TTC549 (cell line): ENCODE results near the gene ANAPC5.
"Not testable (repeated sequence)": the region's sequence is repeated elsewhere in the genome, so short reads cannot be mapped to it uniquely, and the experiment has no call there.

ENCODE experiments used
- FAIRE-seq: peaks from 2 replicates; lab custom pipeline; 2012; peaks lifted over from hg19 to GRCh38; lab: Jason Lieb, UNC

The ANAPC5 gene

GRCh38 chr12:121365416-121366062, 13.3 kb upstream of the ANAPC5 start:
- no peak for FAIRE-seq

GRCh38 chr12:121364683-121365121, 12.5 kb upstream of the ANAPC5 start:
- FAIRE-seq, result no peak

DNA sequence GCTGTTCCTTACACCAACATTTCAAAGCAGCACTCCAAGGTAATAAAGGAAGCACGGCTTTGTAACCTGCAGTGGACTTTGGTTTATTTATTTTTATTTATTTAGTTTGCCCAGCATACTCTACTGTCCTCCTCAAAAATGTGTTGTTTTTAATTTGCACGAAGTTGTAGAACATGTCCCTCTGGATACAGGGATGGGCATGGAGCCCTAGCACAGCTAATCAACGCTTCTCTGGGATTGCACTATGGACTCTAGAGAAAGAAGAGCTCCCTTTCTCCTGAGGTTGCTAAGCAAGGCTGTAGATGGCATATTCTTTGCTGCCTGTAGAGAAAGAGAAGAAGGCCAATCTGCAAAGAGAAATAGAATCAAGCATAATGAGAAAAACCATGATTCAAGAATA, 5.9 kb upstream of the ANAPC5 start:
- no peak for FAIRE-seq

- no peak for FAIRE-seq
Observed at GRCh38 chr12:121357331-121357730, 5.1 kb upstream of the ANAPC5 start.

DNA sequence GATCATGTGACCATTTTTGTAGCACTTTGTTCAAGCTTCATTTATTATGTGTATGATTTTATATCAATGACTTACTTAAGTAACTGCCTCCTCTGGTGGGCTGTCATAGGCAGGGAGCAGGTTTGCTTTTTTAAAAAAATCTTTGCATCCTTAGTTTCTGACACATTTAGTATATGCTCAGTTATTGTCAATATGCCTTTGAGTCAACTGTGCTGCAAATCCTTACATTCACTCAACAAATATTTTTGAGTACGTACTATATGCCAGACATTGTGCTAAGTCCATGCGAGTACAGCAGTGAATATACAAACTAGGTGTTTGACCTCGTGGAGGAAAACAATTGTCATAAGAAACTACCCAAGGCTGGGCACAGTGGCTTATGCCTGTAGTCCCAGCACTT, 4.4 kb upstream of the ANAPC5 start:
- no peak for FAIRE-seq

- FAIRE-seq, result no peak
Observed at GRCh38 chr12:121355818-121356217, 3.6 kb upstream of the ANAPC5 start.

DNA sequence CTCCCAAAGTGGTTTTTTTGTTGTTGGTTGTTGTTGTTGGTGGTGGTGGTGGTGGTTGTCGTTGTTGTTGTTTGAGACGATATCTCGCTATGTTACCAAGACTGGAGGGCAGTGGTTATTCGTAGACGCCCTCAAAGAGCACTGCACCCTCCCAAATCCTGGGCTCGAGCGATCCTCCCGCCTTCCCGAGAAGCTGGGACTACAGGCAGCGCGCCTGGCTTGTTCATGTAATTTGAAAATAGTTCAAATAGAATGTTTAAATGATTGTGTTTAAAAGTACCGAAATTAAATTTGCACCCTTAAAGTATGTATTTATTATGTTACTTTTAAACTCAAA, 439 bp upstream of the ANAPC5 start:
- FAIRE-seq, result no peak

DNA sequence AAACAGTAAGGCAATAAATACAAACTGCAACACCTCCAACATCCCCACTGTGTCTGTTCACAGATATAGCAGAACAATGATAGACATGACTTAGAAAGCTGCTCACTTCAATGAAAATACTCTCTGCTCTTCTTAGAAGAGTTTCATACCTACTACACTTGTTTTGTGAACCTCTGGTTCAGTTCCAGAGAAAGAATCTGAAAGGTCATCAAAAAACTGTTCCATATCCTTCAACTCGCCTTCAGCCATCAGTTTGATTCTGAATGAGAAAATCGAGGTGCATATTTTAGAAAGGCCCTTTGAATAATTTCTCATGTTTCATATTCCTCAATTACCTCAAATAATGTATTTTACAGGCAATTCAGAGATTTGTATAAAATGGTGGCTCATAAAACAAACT, 5.5 kb downstream of the ANAPC5 start:
- FAIRE-seq, result no peak

GRCh38 chr12:121345151-121345815, 6.9 kb downstream of the ANAPC5 start:
- no peak for FAIRE-seq

DNA sequence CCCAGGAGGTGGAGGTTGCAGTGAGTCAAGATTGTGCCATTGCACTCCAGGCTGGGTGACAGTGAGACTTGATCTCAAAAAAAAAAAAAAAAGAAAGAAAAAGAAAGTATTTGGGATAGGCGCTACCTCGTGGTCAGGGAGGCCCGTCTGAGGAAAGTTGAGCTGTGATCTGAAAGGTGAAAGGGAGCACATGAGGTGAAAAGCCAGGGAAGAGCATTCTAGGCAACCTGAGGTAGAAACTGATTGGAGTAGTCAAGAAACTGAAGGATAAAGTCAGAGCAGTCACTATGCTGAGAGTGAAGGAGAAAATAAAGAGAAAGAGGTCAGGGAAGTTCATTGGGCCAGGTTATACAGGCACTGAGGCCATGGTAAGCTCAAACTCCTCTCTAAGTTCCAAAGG, 7.7 kb downstream of the ANAPC5 start:
- FAIRE-seq, result no peak

GRCh38 chr12:121337416-121337815, 14.8 kb downstream of the ANAPC5 start:
- FAIRE-seq, result no peak

GRCh38 chr12:121334513-121335343, 17.5 kb downstream of the ANAPC5 start:
- peak; percentile 83 for FAIRE-seq

DNA sequence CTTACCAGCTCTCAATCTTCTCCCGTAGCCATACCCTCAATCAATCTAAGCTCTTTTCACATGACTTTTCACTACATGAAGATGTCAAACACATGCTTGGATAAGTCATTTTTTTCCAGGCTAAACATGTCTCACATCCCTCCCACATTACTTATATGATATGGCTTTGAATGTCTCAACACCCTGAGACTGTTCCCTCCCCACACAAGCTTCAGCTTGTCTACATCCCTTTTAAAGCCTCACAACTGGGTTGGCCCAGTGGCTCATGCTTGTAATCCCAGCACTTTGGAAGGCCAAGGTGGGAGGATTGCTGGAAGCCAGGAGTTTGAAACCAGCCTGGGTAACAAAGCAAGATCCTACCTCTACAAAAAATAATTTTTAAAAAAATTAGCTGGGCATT, 18.5 kb downstream of the ANAPC5 start:
- FAIRE-seq, result no peak

- FAIRE-seq, result no peak
Observed at GRCh38 chr12:121331248-121331647, 21.0 kb downstream of the ANAPC5 start.

GRCh38 chr12:121330692-121331091, 21.5 kb downstream of the ANAPC5 start:
- no peak for FAIRE-seq

GRCh38 chr12:121330195-121330594, 22.0 kb downstream of the ANAPC5 start:
- FAIRE-seq, result no peak

DNA sequence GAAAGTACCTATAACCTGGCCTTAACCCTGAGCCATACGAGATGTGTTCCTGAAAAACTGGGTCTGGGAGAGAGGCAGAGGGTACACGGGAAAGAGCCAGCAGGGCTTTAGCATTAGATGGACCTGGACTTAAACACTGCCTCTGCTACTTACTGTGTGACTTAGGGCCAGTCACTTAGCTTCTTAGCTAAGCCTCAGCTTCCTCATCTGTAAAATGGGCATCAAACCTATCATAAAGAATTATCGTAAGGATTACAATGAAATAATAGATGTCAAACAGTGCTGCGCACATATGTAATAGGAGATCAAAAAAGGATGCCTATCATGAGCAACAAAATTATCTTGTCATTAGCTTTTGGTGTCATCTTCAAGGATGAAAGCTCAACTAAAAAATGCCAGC, 23.6 kb downstream of the ANAPC5 start:
- FAIRE-seq, result no peak

GRCh38 chr12:121326996-121327674, 25.1 kb downstream of the ANAPC5 start:
- FAIRE-seq, result no peak

GRCh38 chr12:121325922-121326396, 26.3 kb downstream of the ANAPC5 start:
- no peak for FAIRE-seq

GRCh38 chr12:121323908-121324307, 28.3 kb downstream of the ANAPC5 start:
- no peak for FAIRE-seq

DNA sequence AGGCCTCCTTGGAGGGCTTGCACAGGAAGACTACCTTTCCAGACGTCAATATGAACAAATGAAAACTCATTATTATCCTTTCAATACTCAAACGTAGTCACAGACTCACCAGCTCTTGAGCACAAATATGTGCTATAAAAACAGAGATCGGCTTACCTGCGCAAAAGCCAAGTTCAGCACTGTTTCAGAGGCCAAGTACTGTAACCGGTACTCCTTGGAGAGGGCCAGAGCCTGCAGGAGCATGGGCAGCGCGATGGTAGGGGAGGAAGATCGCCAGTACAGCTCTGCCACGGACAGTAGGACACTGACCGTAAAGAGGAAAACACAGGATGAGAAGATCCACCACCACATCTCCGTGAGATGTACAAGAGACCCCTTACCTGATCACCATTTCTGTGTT, 34.1 kb downstream of the ANAPC5 start:
- no peak for FAIRE-seq

- no peak for FAIRE-seq
Observed at GRCh38 chr12:121314431-121314830, 37.8 kb downstream of the ANAPC5 start.

DNA sequence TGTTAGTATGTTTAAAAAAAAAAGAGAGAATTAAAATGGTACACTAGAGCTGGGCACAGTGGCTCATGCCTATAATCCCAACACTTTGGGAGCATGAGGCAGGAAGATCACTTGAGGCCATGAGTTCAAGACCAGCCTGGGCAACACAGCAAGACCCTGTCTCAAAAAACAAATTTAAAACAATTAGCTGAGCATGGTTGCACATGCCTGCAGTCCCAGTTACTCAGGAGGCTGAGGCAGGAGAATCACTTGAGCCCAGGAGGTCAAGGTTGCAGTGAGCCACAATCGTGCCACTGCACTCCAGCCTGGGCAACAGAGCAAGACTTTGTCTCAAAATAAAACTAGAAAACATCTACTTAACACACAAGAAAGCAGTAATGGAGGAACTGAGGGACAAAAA, 42.0 kb downstream of the ANAPC5 start:
- FAIRE-seq, result not testable (repeated sequence)
